Measurements from ENCODE around the gene PIK3C2G.

Gene PIK3C2G

GRCh38 chr12:18461758-18462157, 200.4 kb downstream of the PIK3C2G start:
- Histone ChIP-seq H3K27me3 (no peaks in the 10 kb centered on the region), H3K27ac (no peak overlapping the region), H3K9me3 (no peaks in the 10 kb centered on the region), H3K4me3 (ENCODE audit: low read depth in 1 of 2, low read length in 1 of 2) (no peak overlapping the region), H3K36me3 (no peaks in the 10 kb centered on the region), H3K4me1 (ENCODE audit: control insufficient read depth in 1 of 2, insufficient read depth in 1 of 2, low read depth in 1 of 2, low read length in 1 of 2) (no peaks in the 10 kb centered on the region)
- no peak for TF ChIP-seq CTCF (IDR thresholded peaks at IDR 0.05)

- TF ChIP-seq CTCF (IDR thresholded peaks at IDR 0.05) = no peak
- Histone ChIP-seq H3K4me3 (ENCODE audit: low read depth in 1 of 2, low read length in 1 of 2) (no peak overlapping the region), H3K36me3 (no peaks in the 10 kb centered on the region), H3K4me1 (ENCODE audit: control insufficient read depth in 1 of 2, insufficient read depth in 1 of 2, low read depth in 1 of 2, low read length in 1 of 2) (no peaks in the 10 kb centered on the region), H3K27me3 (no peaks in the 10 kb centered on the region), H3K9me3 (no peaks in the 10 kb centered on the region), H3K27ac (no peak overlapping the region)
Observed at GRCh38 chr12:18462442-18462841, 201.1 kb downstream of the PIK3C2G start.

GRCh38 chr12:18467620-18468245, 206.4 kb downstream of the PIK3C2G start:
- H3K4me1 ChIP-seq (ENCODE audit: control insufficient read depth in 1 of 2, insufficient read depth in 1 of 2, low read depth in 1 of 2, low read length in 1 of 2) = no peaks in the 10 kb centered on the region
- no peaks in the 10 kb centered on the region for H3K36me3 ChIP-seq
- H3K27ac ChIP-seq = no peak overlapping the region
- H3K4me3 ChIP-seq (ENCODE audit: low read depth in 1 of 2, low read length in 1 of 2) = no peak overlapping the region
- no peaks in the 10 kb centered on the region for H3K9me3 ChIP-seq
- no peaks in the 10 kb centered on the region for H3K27me3 ChIP-seq
- no peak for TF ChIP-seq CTCF (IDR thresholded peaks at IDR 0.05)

GRCh38 chr12:18468246-18469075, 207.1 kb downstream of the PIK3C2G start:
- Histone ChIP-seq H3K4me1 (ENCODE audit: control insufficient read depth in 1 of 2, insufficient read depth in 1 of 2, low read depth in 1 of 2, low read length in 1 of 2) (no peaks in the 10 kb centered on the region), H3K4me3 (ENCODE audit: low read depth in 1 of 2, low read length in 1 of 2) (no peak overlapping the region), H3K9me3 (no peaks in the 10 kb centered on the region), H3K27ac (no peak overlapping the region), H3K36me3 (no peaks in the 10 kb centered on the region), H3K27me3 (no peaks in the 10 kb centered on the region)
- TF ChIP-seq CTCF (IDR thresholded peaks at IDR 0.05) = no peak

GRCh38 chr12:18470251-18470650, 208.9 kb downstream of the PIK3C2G start:
- H3K27ac ChIP-seq = no peak overlapping the region
- H3K36me3 ChIP-seq = no peaks in the 10 kb centered on the region
- no peak for TF ChIP-seq CTCF (IDR thresholded peaks at IDR 0.05)
- H3K4me1 ChIP-seq (ENCODE audit: control insufficient read depth in 1 of 2, insufficient read depth in 1 of 2, low read depth in 1 of 2, low read length in 1 of 2) = no peaks in the 10 kb centered on the region
- no peaks in the 10 kb centered on the region for H3K9me3 ChIP-seq
- no peak overlapping the region for H3K4me3 ChIP-seq (ENCODE audit: low read depth in 1 of 2, low read length in 1 of 2)
- no peaks in the 10 kb centered on the region for H3K27me3 ChIP-seq
